Measurements from ENCODE around the gene LAMA1.

Gene LAMA1

DNA sequence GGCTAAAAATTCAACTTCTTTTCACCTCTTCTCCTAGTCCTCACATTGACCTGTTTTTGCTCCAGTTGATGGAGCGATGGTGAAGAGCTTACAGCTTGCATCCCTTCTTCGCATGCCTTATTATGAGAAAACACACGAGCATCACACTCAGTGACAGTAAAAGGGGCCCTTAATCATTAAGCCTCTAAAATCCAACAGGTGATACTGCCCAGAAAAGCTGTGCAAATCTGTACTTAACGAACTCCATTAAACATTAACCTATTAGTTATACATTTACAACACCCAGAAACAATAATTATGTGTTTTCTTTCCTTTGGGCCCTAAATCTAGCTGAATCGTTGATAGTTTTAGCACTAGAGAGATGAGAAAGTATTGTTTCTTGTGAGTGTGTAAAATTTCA, 54.8 kb downstream of the LAMA1 start:
- no peak for DNase-seq (ENCODE audit: low read depth in 2 of 2, low spot score in 1 of 2)

DNA sequence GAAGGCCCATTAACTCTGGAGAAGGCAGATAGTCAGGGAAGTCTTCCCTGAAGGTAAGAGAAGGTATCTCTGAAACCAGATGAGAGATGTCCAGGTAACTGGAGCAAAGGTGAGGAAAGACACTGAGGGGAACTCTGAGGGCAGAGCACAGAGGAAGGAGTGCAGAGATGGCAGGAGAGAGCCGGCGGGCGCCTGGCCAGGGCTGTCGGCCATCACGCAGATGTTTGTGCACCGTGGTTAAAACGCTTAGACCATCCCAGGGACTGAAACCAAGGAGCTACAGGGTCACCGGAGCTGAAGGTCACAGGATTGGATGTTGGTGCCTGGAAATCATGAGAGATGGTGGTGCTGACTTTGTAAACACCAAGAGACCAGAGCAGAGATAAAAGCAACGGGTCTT, 55.4 kb downstream of the LAMA1 start:
- no peak for DNase-seq (ENCODE audit: low read depth in 2 of 2, low spot score in 1 of 2)

DNA sequence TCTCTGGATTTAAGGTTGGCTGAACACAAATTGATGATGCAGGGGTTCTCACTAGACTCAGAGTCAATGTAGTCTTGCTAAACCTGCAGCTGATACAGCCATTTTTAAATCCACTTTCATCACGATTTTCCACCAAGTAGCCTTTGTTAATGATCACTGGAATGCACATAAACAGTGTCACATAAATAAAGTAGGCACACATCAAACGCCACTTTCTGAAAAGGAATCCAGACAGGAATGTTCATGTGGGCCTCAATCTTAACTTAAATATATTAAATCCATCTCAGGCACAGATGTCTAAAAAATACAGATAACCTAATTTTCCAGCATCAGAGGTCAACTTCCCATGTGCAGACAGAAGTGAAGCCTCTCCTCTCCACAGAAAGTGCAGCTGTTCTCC, 58.3 kb downstream of the LAMA1 start:
- no peak for DNase-seq (ENCODE audit: low read depth in 2 of 2, low spot score in 1 of 2)

DNA sequence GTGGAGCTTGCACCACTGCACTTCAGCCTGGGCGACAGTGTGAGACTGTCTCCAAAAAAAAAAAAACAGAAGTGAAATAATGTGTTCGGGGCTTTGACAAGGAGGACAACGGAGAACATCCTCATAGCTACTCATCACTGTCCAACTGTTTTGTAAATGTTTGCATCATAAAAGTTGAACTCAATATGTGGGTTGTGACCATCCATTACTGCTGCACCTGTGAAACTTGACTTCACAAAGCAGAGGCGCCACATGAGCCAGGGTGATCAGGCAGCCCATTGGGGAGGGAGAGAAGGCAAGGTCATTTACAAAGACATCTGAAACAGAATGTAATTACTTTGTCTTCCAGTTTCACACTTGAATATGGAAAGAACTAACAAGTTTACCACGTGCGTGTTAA, 61.6 kb downstream of the LAMA1 start:
- no peak for DNase-seq (ENCODE audit: low read depth in 2 of 2, low spot score in 1 of 2)

DNA sequence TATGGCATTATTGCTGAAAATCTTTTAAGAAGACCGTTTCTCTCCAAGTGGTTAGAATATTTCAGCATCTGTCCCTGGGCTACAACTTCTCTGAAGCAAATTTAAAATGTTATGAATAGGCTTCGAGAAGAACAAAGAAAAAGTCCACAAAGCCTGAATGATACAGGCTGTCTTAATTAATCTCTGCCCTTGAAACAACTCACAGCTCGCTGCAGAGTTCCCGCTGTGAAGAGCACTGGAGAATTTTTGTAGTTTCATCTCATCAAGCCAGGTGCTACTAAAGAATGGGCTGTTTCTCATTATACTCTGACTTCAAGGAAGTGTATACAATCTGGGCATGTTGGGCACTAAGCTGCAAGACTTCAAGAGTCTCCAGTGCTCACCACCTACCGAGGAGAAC, 67.6 kb downstream of the LAMA1 start:
- DNase-seq (ENCODE audit: low read depth in 2 of 2, low spot score in 1 of 2) = no peak

DNA sequence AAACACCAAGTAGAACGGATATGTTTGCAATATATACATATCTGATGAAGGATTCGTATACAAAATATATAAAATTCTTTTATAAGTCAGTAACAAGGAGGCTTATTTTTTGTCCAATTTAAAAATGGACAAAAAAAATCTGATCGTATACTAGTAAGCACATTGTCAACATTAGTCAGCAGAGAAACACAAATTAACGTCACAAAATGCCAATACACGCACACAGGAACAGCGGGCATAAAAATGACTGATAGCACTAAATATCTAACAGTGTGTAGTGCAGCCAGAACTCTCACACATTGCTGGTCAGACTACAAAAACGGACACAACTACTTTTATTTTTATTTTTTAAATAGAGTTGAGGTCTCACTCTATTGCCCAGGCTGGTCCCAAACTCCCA, 69.5 kb downstream of the LAMA1 start:
- DNase-seq (ENCODE audit: low read depth in 2 of 2, low spot score in 1 of 2) = no peak

DNA sequence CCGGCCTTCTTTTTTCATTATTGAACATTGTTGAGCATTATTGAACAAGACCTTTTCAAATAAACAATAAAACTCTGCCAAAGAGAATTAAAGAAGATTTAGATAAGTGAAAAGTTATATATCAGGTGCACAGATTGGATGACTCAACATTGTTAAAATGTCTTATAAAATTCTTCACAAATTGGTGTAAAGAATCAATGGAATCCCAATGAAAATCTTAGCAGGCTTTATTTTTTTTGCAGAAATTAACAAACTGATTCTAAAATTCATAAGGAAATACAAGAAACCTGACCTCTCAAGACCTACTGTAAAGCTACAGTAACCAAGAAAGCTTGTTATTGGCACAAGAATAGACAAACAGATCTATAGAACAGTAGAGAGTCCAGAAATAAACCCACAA, 70.3 kb downstream of the LAMA1 start:
- DNase-seq (ENCODE audit: low read depth in 2 of 2, low spot score in 1 of 2) = no peak

DNA sequence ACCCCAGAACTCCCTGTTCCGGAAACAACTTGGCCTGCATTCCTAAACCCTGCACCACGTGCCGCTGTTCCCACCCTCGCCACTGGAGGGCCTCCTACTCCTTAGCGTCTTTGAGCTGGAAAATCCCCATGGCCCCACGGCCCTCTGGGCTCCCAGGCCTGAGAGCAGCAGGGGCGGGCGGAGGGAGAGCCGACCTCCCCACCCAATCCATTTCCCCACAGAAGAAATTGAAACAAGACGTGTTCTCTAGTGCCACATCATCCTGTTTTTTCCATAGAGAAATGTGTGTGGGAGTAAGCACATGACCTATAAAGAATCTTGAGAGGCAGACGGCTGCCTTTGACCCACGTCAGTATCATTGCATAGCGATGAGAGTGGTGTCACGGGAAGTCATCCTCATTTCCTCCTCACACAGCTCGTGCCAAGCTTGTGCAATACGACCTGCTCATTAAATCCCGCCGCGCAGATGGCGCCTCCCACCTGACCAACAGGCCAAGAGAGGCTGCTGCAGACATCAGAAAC, 79.2 kb downstream of the LAMA1 start:
- DNase-seq (ENCODE audit: low read depth in 2 of 2, low spot score in 1 of 2) = no peak

DNA sequence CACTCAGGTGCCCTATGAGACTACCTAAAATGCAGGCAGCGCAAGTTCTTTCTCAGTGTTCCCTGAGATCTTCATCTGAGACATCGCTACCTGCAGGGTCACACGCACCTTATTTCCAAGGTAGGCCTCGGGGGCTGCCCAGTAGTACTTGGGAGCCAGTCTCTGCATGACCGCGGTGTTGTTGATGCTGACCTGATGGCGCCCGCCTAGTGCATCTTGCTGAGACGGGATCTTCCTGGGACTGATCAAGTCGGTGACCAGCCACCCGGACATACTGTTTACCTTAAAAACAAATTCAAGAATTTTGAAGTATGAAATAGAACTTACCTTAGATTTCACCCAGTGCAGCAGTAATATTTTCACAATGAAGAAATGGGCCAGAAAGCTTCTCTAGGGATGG, 80.1 kb downstream of the LAMA1 start:
- no peak for DNase-seq (ENCODE audit: low read depth in 2 of 2, low spot score in 1 of 2)

DNA sequence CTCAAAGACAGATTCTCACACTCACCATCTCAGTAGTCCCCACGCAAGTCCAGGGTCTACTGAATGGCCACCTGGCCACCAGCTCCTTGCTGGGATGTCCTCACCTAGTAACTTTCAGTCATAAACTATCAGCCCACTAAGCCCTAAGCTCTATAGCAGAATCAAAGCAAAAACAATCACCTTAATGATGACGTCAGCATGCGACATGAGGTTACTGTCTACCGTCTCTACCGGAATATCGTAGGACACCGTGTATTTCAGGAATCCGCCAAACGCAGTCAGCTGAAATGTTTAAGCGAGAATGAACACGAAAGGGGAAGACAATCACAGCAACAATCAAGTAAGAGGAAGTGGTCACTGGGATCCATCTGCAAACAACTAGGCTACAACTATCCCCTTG, 81.8 kb downstream of the LAMA1 start:
- no peak for DNase-seq (ENCODE audit: low read depth in 2 of 2, low spot score in 1 of 2)

DNA sequence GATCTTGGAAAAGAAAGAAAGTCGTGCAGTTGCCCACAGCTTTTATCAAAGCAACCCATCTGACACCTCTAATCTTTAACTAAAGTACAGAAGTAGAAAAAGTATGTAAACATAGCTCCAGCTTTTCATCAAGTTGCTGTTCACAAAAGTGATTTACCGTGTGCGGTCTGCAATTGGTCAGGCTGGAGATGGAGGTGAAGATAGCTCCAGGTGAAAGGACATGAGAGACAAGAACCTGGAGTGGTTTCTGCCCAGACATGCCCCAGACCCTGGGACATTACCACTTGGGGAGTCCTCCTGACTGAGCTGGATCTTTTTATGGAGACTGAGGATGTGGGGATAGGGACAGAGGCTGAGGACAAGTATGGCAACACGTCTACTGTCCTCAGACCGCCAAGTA, 82.7 kb downstream of the LAMA1 start:
- DNase-seq (ENCODE audit: low read depth in 2 of 2, low spot score in 1 of 2) = no peak

DNA sequence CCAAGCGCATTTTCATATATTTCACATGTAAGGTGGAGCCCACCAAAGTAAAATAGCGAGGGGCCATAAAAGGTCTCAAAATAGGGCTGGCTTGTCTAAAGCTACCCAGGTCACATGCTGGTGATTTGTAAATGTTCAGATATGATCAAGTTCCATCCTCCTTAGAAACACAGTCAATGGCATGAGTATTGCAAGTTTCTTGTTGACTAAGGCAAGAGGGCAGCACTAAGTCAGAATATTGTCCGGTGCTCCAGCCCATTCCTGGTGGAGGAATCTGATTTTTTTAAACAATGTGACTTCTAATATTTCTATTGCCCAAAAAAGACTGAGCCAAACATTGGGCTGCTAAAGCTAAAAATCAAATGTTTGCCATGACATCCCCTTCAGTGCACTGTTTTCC, 85.1 kb downstream of the LAMA1 start:
- no peak for DNase-seq (ENCODE audit: low read depth in 2 of 2, low spot score in 1 of 2)

DNA sequence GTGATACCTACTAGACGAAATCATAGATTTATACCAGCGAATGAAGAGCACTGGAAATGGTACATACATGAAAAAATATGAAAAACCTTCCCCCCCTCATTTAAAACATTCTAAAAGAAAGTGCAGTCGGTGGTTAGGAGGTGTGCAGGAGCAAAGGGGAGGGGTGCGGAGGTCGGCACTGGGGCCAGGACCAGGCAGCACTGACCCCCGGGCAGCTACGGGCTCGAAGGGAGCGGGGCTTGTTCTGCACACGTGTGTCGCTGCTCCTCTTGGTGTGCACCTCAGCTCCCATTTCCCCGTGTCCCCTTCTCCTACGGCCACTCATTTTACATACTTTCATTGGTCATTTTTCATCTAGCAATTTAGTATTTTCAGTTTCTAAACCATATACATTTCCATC, 89.0 kb downstream of the LAMA1 start:
- no peak for DNase-seq (ENCODE audit: low read depth in 2 of 2, low spot score in 1 of 2)

DNA sequence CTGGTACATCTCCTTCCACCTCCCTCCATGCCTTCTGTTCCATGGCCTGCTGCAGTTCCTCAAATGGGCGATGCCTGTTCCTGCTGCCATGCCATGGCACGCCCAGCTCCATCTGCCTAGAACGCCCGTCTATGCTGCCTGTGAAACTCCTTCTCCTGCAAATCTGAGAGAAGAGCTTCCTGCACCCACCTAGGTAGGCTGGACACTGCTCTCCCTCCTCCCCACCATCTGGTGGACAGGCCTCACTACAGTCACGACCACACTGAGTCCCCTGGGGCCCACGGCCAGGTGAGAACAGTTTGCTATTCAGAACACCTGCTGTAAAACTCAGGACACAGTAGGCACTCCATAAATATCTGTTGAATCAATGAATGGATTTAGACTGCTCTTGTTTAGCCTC, 92.4 kb downstream of the LAMA1 start:
- DNase-seq (ENCODE audit: low read depth in 2 of 2, low spot score in 1 of 2) = no peak

DNA sequence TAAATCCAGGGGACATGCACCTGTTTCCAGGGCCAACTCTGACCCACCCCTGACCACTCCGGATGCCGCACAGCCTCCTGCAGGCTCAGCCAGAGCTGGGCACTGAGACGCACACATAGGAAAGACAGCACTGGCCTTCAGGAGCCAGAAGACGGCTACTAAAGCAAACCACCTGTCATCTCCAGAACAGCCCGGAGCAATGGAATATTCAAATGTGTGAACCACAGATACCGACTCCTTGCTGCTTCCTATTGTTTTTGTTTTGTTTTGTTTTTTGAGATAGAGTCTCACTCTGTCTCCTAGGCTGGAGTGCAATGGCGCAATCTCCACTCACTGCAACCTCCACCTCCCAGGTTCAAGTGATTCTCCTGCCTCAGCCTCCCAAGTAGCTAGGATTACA, 94.0 kb downstream of the LAMA1 start:
- no peak for DNase-seq (ENCODE audit: low read depth in 2 of 2, low spot score in 1 of 2)

DNA sequence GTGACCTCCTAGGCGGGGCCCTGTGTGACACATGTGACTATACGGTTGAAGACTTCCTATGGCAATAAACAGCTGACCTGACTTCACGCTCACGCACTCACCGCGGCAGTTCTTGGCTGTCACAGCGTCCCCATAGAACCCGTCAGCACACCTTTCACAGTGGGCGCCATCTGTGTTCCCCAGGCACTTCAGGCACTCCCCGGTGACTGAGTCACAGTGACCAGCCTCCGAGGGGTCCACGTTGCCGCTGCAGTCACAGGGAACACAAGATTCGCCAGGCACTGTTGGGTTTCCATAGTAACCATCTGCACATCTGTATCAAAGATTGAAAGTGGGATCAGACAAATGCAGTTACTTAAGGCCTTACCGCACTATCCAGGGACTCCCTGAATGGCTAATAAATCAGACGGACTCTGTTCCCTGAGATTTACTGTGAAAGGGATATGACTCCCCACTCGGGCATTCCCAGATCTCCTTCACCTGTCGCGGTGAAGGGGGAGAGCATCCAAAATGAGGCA, 94.5 kb downstream of the LAMA1 start:
- DNase-seq (ENCODE audit: low read depth in 2 of 2, low spot score in 1 of 2) = no peak

DNA sequence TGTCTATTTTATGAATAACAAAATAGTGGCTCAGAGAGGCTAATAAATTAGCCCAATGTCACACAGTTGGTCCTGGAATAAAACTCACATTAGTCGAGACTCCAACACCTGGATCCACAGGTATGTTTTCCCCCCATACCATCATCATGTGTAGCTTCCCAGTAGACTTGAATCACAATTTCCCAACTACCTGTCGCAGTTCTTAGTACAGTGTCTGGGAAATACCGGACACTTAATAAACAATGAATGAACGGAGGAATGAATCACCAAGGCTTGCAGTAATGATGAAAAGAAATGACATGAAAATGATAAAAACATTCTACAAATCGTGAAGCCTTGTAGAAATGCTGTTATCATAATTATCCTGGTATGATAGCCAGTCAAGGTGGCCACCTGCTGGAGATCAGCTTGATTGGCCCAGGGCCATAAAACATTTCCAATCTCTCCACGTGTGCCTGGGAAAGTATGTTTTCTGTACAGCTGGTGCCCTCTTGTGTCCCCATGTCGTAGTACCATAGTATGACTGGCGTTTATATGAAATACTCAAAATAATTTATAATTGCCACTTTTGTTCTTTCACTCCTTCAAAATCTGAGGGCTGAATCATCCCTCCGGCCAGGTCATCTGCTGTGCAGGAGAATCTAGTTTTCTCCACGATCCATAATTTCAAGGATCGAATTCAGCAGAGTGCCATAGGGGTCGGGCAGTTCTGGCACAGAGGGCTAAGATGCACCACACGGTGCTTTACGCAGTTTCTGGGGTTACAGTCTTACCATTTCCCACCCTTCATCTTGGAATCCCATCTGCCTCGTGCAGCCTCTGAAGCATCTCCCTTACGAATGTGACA, 95.4 kb downstream of the LAMA1 start:
- DNase-seq (ENCODE audit: low read depth in 2 of 2, low spot score in 1 of 2) = no peak

DNA sequence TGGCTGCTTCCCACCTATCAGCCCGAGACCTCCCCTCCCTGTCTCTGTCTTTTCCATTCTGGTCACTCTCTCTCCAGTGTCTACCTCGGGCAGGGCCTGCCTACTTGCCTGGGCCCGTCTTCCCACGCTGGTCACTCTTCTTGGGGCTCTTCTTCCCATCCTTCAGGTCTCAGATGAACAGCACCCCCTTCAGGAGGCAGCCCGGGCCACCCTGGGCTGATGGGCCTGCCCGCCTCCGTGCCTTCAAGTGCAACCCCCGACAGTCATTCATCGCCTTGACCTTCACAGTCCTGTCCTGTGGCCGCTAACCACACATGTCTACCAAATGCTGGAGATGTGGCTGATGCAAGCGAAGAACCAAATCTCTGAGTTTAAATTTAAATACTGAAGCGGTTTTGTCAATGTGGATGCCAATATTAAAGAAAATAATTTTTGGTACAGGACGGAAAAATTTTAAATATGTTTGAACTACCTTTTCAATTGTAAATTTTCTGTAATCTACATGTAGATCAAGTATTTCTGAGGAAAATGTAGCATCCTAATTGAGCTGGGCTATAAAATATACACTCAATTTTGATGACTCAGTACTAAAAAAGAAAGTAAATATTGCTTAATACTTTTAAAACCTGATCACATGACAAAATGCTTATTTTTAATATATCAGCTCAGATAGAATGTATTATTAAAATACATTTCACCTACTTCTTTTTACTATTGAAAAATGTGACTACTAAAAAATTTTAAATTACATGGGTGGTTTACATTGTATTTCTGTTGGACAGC, 96.4 kb downstream of the LAMA1 start:
- no peak for DNase-seq (ENCODE audit: low read depth in 2 of 2, low spot score in 1 of 2)

DNA sequence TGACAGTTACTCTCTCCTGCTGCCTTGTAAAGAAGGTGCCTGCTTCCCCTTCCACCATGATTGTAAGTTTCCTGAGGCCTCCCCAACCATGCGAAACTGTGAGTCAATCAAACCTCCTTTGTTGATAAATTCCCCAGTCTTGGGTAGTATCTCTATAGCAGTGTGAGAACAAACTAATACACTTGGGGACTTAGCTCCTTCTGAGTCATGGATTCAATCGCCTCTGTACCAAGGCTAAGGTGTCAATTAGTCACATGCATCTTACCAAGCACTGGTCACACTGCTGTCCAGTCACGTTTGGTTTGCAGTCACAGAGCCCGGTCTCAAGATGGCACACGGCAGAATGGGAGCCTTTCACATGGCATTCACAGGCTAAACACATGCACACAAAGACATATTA, 100.6 kb downstream of the LAMA1 start:
- no peak for DNase-seq (ENCODE audit: low read depth in 2 of 2, low spot score in 1 of 2)

DNA sequence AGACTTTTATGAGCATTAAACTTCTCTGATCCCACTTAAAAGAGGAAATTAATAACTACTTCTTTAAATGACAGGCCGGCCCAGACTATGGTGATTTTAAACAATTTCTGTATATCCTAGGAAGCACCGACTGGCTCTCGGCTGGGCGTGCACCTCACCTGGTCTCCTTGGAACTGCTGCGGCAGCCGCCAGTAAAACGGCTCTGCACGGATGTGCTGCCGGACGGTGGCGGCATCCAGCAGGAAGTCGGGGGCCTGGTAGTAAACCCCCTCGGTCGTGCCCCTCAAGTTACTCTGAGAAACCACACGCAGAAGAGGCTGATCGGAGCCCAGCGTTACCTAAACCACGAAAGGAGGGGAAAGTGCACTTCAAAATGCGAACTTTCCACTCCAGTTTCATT, 106.5 kb downstream of the LAMA1 start:
- no peak for DNase-seq (ENCODE audit: low read depth in 2 of 2, low spot score in 1 of 2)

DNA sequence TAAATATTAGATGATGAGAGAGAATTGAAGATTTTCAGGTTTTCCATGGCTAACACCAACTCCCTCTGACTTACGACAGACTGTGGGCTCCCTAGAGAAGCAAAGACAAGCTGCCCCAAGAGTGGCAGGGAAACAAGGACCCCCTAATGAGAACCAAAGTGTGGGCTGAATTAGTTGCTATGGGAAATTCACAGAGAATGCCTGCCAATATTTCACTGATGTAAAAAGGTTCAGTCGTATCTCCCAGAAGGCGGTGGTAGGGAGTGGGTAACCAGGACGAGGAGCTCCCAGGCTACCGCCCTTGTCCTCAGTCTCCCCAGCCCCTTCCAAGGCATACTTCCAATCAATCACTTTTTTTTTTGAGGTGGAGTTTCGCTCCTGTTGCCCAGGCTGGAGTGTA, 113.6 kb downstream of the LAMA1 start:
- DNase-seq (ENCODE audit: low read depth in 2 of 2, low spot score in 1 of 2) = no peak

DNA sequence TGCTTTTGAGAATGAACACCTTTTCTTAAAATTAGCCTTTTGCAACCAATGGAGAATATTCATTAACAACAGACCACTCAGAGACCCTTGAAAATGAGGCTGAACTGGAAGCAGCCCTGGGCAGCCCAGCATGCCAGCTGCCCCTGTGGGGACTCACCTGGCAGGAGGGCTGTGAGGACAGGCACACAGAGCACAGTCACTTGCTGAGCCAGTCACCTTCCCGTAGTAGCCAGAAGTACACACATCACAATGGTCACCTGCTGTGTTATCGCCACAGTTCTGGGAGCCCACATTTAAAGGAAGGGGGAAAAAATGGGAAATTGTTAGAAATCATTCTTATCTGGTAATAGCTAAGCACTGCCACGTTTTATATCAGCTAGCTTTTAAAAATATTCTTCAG, 115.5 kb downstream of the LAMA1 start:
- DNase-seq (ENCODE audit: low read depth in 2 of 2, low spot score in 1 of 2) = no peak
